Transverse colon (tissue), 4 donors: Measurements from ENCODE around the gene OR52N4. TPM values are rescaled to one million over a fixed set of nuclear protein-coding genes. Genes with fewer than 3 reads are reported as not detected.
"Not testable (repeated sequence)": the region's sequence is repeated elsewhere in the genome, so short reads cannot be mapped to it uniquely, and the experiment has no call there.

Experiments used
- DNase-seq: peaks from one replicate; pipeline ENCODE4 v3.0.0-alpha.2; 2019
- H3K27ac ChIP-seq, 4 donors: fragments of 200-600 bp; sonication (generic); 2 replicates each; pipeline ENCODE4 v1.5.1; 2016 to 2018; ENCODE audit warnings: inconsistent platforms in 4 of 4
- H3K27me3 ChIP-seq: fragments of 200-600 bp; sonication (generic); 2 replicates; pipeline ENCODE4 v1.5.1; 2017; ENCODE audit warnings: inconsistent platforms
- H3K36me3 ChIP-seq, 4 donors: fragments of 200-600 bp; sonication (generic); 2 replicates each; pipeline ENCODE4 v1.5.1; 2017 to 2019; ENCODE audit warnings: inconsistent platforms in 4 of 4
- H3K4me1 ChIP-seq, 4 donors: fragments of 200-600 bp; sonication (generic); 2 replicates each; pipeline ENCODE4 v1.5.1; 2017 to 2020; ENCODE audit warnings: inconsistent platforms in 4 of 4
- H3K4me3 ChIP-seq, 4 donors: fragments of 200-600 bp; sonication (generic); 1 replicate in 1 of 4; 2 replicates in 3 of 4; pipeline versions ENCODE4 v1.5.1 to v1.6.1; 2017 to 2019; ENCODE audit warnings: inconsistent platforms in 4 of 4
- H3K9me3 ChIP-seq, 2 donors: fragments of 200-600 bp; sonication (generic); 2 replicates each; pipeline ENCODE4 v1.5.1; 2017 to 2019; ENCODE audit warnings: inconsistent platforms in 2 of 2
- EP300 ChIP-seq: sonication (generic); formaldehyde crosslinking; IDR thresholded peaks from one replicate; pipeline ENCODE4 v1.6.1; 2017; ENCODE audit warnings: antibody characterized with exemption, low read depth
- POLR2A ChIP-seq: fragments of 450-650 bp; IDR thresholded peaks from one replicate; pipeline ENCODE4 v1.6.1; 2016; ENCODE audit warnings: antibody characterized with exemption, mild to moderate bottlenecking, moderate library complexity
- POLR2AphosphoS5 ChIP-seq, 3 donors: sonication (generic); formaldehyde crosslinking; IDR thresholded peaks; one replicate each; pipeline ENCODE4 v1.6.1; 2016; ENCODE audit warnings: antibody characterized with exemption in 3 of 3
- WGBS, 2 donors: methylation state at CpG; one replicate each; pipeline ENCODE4 v1.1.5; 2018; ENCODE audit warnings: low coverage in 1 of 2; 5-methylcytosine and 5-hydroxymethylcytosine counted together
- in situ Hi-C, 4 donors: fragments of 200-750 bp; cut with MboI; loops; one replicate each; pipeline versions ENCODE4 v1.15.0 to v1.15.1; 2017; ENCODE audit warnings: low sequenced_read_pairs in 3 of 4, low pct_ligation_motif_present in 1 of 4, low pct_unique_long_range_greater_than_20kb in 1 of 4
- intact Hi-C: fragments of 100-400 bp; cut with DNase I; formaldehyde crosslinking; loops from one replicate; pipeline ENCODE4 v1.15.1; 2023; ENCODE audit warnings: low total_unique reads
- total RNA-seq, 4 donors: library from RNA; depleted of rRNA; stranded (reverse); fragments of >200 nt; gene quantifications; one replicate each; pipeline ENCODE4 v1.1.0, GENCODE V29; 2016
- TF ChIP-seq, protein P1 (sequence below), 5 experiments: fragments of 200-600 bp in 3 of 5; fragments of 450-650 bp in 2 of 5; sonication (generic) in 3 of 5; IDR thresholded peaks; 1 replicate in 2 of 5; 2 replicates in 3 of 5; pipeline ENCODE4 v1.5.1; 2016 to 2017; ENCODE audit warnings: antibody characterized with exemption in 5 of 5, inconsistent platforms in 3 of 5, mild to moderate bottlenecking in 2 of 5, moderate library complexity in 1 of 5

OR52N4 gene
- not detected for total RNA-seq

DNA sequence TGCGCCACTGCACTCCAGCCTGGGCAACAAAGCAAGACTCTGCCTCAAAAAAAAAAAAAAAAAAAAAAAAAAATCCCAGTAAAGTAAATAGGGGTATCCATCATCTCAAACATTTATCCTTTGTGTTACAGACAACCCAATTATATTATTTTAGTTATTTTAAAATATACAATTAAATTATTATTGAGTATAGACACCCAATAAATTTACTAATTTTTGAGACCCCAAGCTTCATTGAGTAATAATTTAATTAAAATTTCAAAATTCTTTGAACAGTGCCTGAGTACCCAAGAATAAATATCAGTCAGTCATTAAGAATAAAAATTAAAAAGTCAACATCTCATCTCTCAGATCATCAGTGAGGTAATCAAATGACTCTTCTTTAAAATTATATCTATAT, at the start of gene OR52N4:
OR52N4 (plus strand) TSS at position 301 of the 400 bp plus-strand sequence. CDS start 498 bp downstream, outside the sequence.
- Histone ChIP-seq H3K27ac (no peak within 1 kb of the TSS), H3K36me3 (no peaks in the 10 kb centered on the region), H3K9me3 (no peaks in the 10 kb centered on the region), H3K27me3 (no peaks in the 10 kb centered on the region), H3K4me3 (no peak within 1 kb of the TSS), H3K4me1 (no peaks in the 10 kb centered on the region)
- intact Hi-C loops, result no loop called here
- in situ Hi-C loops, result no loop called here
- no peak for DNase-seq
- WGBS, 2 donors, result 89 to 100% methylated on average over 1 of the region's 1 CpG
- TF ChIP-seq, protein P1, sequence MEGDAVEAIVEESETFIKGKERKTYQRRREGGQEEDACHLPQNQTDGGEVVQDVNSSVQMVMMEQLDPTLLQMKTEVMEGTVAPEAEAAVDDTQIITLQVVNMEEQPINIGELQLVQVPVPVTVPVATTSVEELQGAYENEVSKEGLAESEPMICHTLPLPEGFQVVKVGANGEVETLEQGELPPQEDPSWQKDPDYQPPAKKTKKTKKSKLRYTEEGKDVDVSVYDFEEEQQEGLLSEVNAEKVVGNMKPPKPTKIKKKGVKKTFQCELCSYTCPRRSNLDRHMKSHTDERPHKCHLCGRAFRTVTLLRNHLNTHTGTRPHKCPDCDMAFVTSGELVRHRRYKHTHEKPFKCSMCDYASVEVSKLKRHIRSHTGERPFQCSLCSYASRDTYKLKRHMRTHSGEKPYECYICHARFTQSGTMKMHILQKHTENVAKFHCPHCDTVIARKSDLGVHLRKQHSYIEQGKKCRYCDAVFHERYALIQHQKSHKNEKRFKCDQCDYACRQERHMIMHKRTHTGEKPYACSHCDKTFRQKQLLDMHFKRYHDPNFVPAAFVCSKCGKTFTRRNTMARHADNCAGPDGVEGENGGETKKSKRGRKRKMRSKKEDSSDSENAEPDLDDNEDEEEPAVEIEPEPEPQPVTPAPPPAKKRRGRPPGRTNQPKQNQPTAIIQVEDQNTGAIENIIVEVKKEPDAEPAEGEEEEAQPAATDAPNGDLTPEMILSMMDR (IDR thresholded peaks at IDR 0.05), result no peak
- TF ChIP-seq POLR2AphosphoS5 (IDR thresholded peaks at IDR 0.05), result no peak

DNA sequence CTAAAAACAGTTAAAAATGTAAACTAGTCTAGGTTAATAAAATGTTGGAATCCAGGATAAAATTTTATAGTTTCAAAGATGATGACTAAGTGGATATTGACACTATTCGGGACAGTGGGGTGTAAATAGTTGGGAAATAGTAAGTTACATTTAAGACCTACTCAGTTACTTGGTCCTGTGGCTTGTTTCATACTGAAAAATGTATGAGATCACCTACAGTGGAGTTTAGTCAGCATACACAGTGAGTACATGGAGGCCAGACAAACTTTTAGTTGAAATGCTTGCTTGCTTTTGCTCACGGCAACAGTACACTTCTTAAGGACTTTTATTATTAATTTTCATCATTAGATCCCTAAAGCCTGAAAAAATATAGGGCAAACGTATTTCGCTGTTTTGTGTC, 48.4 kb upstream of the OR52N4 start:
- peaks cover 0 to 20% (median 5%) of the 10 kb centered on the region in 4 donors for H3K36me3 ChIP-seq
- in situ Hi-C loops, result no loop called here

DNA sequence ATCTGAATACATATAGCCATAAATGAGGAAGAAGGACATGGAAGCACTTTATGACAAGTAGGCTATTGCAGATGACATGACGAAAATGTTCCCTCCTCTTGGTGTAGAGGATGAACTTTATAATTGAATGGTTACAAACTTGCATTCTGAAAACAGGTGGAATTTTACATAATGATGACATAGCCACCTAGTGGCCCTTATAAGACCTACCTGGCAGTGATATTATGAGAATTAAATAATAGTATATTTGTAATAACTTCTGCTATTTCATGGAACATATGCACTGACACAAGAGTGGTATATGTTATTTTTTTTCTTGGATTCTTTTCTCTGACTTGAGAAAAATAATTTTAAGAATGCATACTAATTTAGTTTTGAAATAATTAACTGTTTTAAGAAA, 41.5 kb upstream of the OR52N4 start:
- no peak overlapping the region for H3K4me3 ChIP-seq
- H3K27ac ChIP-seq, result no peak overlapping the region
- in situ Hi-C loops (no loop called here), intact Hi-C loops (no loop called here)
- TF ChIP-seq, protein P1 (IDR thresholded peaks at IDR 0.05), result peak; percentile 33 to 47 (median 43)
- TF ChIP-seq POLR2AphosphoS5 (IDR thresholded peaks at IDR 0.05) (no peak), EP300 (no peak), POLR2A (no peak)
- 11 to 44% methylated on average over 1 of the region's 1 CpG for WGBS, 2 donors
- H3K27me3 ChIP-seq, result no peaks in the 10 kb centered on the region
- DNase-seq, result no peak
- H3K9me3 ChIP-seq, result no peaks in the 10 kb centered on the region
- H3K4me1 ChIP-seq, result no peaks in the 10 kb centered on the region
- H3K36me3 ChIP-seq, result peaks cover 0 to 8% (median 0%) of the 10 kb centered on the region in 4 donors

More for the DNA sequence above, 48.4 kb upstream of the OR52N4 start:
- Histone ChIP-seq H3K27ac (no peak overlapping the region), H3K4me1 (no peaks in the 10 kb centered on the region), H3K27me3 (no peaks in the 10 kb centered on the region), H3K4me3 (no peak overlapping the region), H3K9me3 (no peaks in the 10 kb centered on the region)
- 90 to 96% methylated on average over 4 of the region's 4 CpGs for WGBS, 2 donors
- no peak for DNase-seq
- TF ChIP-seq POLR2A (no peak), POLR2AphosphoS5 (IDR thresholded peaks at IDR 0.05) (no peak), EP300 (no peak)
- TF ChIP-seq, protein P1 (IDR thresholded peaks at IDR 0.05), result no peak
- intact Hi-C loops, result no loop called here

DNA sequence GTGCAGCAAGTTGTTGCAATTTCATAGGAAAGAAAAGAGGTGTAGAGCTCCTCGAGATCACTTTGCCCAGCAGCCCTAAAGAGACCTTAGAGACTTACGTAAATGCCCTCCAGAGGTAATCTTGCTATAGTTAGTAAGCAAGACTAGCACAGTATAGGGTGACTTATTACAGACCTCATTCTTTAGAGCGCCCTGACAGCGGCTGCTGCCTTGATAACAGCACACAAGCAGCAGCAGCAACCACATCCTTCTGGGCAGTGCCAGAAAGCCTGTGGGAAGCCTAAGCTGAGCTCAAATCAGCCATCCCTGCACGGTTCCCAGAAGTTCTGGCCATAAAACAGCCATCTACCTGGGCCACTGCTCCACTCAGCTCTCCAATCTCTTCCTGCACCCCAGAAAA, 40.3 kb upstream of the OR52N4 start:
- in situ Hi-C loops, result no loop called here
- intact Hi-C loops, result no loop called here
- Histone ChIP-seq H3K4me3 (no peak overlapping the region), H3K9me3 (no peaks in the 10 kb centered on the region), H3K27me3 (no peaks in the 10 kb centered on the region), H3K36me3 (peaks cover 0 to 2% (median 0%) of the 10 kb centered on the region in 4 donors), H3K4me1 (no peaks in the 10 kb centered on the region), H3K27ac (no peak overlapping the region)
- WGBS, 2 donors, result 60 to 78% methylated on average over 1 to 5 of the region's 5 CpGs
- no peak for TF ChIP-seq POLR2AphosphoS5 (IDR thresholded peaks at IDR 0.05)
- TF ChIP-seq EP300, result no peak
- TF ChIP-seq POLR2A, result no peak
- TF ChIP-seq, protein P1 (IDR thresholded peaks at IDR 0.05), result no peak
- no peak for DNase-seq

DNA sequence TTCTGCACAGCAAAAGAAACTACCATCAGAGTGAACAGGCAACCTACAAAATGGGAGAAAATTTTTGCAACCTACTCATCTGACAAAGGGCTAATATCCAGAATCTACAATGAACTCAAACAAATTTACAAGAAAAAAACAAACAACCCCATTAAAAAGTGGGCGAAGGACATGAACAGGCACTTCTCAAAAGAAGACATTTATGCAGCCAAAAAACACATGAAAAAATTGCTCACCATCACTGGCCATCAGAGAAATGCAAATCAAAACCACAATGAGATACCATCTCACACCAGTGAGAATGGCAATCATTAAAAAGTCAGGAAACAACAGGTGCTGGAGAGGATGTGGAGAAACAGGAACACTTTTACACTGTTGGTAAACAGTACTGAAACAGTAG, 37.5 kb upstream of the OR52N4 start:
- H3K27ac ChIP-seq, H3K4me3 ChIP-seq, H3K36me3 ChIP-seq, DNase-seq, H3K9me3 ChIP-seq, intact Hi-C loops, H3K27me3 ChIP-seq, in situ Hi-C loops, H3K4me1 ChIP-seq: not testable (repeated sequence)
- 92% methylated on average over 1 of the region's 1 CpG; no CpG with 5 or more reads in 1 of the 2 donors for WGBS, 2 donors
